Measurements from ENCODE around the gene SLC27A5. TPM values are rescaled to one million over a fixed set of nuclear protein-coding genes. Genes with fewer than 3 reads are reported as not detected.
"Not testable (repeated sequence)": the region's sequence is repeated elsewhere in the genome, so short reads cannot be mapped to it uniquely, and the experiment has no call there.

The SLC27A5 gene
- total and polyA plus RNA-seq, 12 donors = 2.2 to 7.9 (median 4.3) TPM

- peaks cover 0 to 3% (median 0%) of the 10 kb centered on the region in 11 donors for H3K9me3 ChIP-seq
- no peak overlapping the region for H3K27ac ChIP-seq
- peaks cover 0 to 16% (median 5%) of the 10 kb centered on the region in 9 donors for H3K4me1 ChIP-seq
- TF ChIP-seq, protein P1, sequence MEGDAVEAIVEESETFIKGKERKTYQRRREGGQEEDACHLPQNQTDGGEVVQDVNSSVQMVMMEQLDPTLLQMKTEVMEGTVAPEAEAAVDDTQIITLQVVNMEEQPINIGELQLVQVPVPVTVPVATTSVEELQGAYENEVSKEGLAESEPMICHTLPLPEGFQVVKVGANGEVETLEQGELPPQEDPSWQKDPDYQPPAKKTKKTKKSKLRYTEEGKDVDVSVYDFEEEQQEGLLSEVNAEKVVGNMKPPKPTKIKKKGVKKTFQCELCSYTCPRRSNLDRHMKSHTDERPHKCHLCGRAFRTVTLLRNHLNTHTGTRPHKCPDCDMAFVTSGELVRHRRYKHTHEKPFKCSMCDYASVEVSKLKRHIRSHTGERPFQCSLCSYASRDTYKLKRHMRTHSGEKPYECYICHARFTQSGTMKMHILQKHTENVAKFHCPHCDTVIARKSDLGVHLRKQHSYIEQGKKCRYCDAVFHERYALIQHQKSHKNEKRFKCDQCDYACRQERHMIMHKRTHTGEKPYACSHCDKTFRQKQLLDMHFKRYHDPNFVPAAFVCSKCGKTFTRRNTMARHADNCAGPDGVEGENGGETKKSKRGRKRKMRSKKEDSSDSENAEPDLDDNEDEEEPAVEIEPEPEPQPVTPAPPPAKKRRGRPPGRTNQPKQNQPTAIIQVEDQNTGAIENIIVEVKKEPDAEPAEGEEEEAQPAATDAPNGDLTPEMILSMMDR (IDR thresholded peaks at IDR 0.05) = no peak
- intact Hi-C loops (cut with DNase I) = no loop called here
- peaks cover 0 to 46% (median 0%) of the 10 kb centered on the region in 9 donors for H3K36me3 ChIP-seq
- no peak for DNase-seq
- peaks cover 0 to 7% (median 0%) of the 10 kb centered on the region in 7 donors for H3K27me3 ChIP-seq
- ATAC-seq = no peak
- no peak overlapping the region for H3K4me3 ChIP-seq
- 89 to 93% methylated on average over 6 of the region's 6 CpGs for WGBS, 2 donors
Observed at GRCh38 chr19:58453743-58454142, 58.0 kb downstream of the SLC27A5 start.

GRCh38 chr19:58451358-58452101 lies 60.3 kb downstream of the SLC27A5 start, which contains the start of gene ZNF324B:
TSS of gene ZNF324B (plus strand) at chr19:58451622. CDS start at chr19:58453702, 2,080 bp downstream.
- H3K36me3 ChIP-seq = peaks cover 0 to 26% (median 0%) of the 10 kb centered on the region in 9 donors
- peaks cover 0 to 7% (median 0%) of the 10 kb centered on the region in 11 donors for H3K9me3 ChIP-seq
- H3K27ac ChIP-seq = peak within 1 kb of the TSS in 8 of 10 donors; percentile 28 to 85 (median 68)
- peak within 1 kb of the TSS; percentile 68 to 99 (median 82) for H3K4me3 ChIP-seq
- intact Hi-C loops (cut with DNase I) = loop anchor here in 1 of 10 donors (1.0 kb wide), 1 partner anchor 11 kb away; the partner anchor contains the start of gene ZNF132
- H3K27me3 ChIP-seq = peaks cover 0 to 15% (median 0%) of the 10 kb centered on the region in 7 donors
- DNase-seq = peak; percentile 96
- H3K4me1 ChIP-seq = peaks cover 0 to 16% (median 5%) of the 10 kb centered on the region in 9 donors
- WGBS, 2 donors = 0% methylated on average over 68 to 79 of the region's 79 CpGs
- TF ChIP-seq, protein P1 (IDR thresholded peaks at IDR 0.05) = no peak
- ATAC-seq = peak; percentile 97 to 99 (median 99)

- intact Hi-C loops (cut with DNase I) = loop anchor here in 1 of 10 donors (1.0 kb wide), 1 partner anchor 11 kb away; the partner anchor contains the start of gene ZNF132
- peaks cover 0 to 16% (median 5%) of the 10 kb centered on the region in 9 donors for H3K4me1 ChIP-seq
- H3K36me3 ChIP-seq = peaks cover 0 to 19% (median 0%) of the 10 kb centered on the region in 9 donors
- peak overlapping the region in 2 of 10 donors; percentile 74 to 75 for H3K27ac ChIP-seq
- 9 to 12% methylated on average over 11 of the region's 11 CpGs for WGBS, 2 donors
- peaks cover 0 to 7% (median 0%) of the 10 kb centered on the region in 11 donors for H3K9me3 ChIP-seq
- ATAC-seq (peak in 1 of 8 donors; percentile 17), DNase-seq (no peak)
- H3K27me3 ChIP-seq = peaks cover 0 to 15% (median 0%) of the 10 kb centered on the region in 7 donors
- TF ChIP-seq, protein P1 (IDR thresholded peaks at IDR 0.05) = no peak
- H3K4me3 ChIP-seq = peak overlapping the region; percentile 68 to 99 (median 82)
Observed at GRCh38 chr19:58450856-58451357, 60.9 kb downstream of the SLC27A5 start.

GRCh38 chr19:58449980-58450379 lies 61.8 kb downstream of the SLC27A5 start:
- Histone ChIP-seq H3K27me3 (peaks cover 0 to 15% (median 0%) of the 10 kb centered on the region in 7 donors), H3K4me1 (peaks cover 0 to 16% (median 5%) of the 10 kb centered on the region in 9 donors), H3K36me3 (peaks cover 0 to 14% (median 0%) of the 10 kb centered on the region in 9 donors)
- H3K4me3 ChIP-seq; H3K27ac ChIP-seq; intact Hi-C loops (cut with DNase I); H3K9me3 ChIP-seq; DNase-seq; ATAC-seq: not testable (repeated sequence)
- 47 to 61% methylated on average over 5 of the region's 5 CpGs for WGBS, 2 donors

DNA sequence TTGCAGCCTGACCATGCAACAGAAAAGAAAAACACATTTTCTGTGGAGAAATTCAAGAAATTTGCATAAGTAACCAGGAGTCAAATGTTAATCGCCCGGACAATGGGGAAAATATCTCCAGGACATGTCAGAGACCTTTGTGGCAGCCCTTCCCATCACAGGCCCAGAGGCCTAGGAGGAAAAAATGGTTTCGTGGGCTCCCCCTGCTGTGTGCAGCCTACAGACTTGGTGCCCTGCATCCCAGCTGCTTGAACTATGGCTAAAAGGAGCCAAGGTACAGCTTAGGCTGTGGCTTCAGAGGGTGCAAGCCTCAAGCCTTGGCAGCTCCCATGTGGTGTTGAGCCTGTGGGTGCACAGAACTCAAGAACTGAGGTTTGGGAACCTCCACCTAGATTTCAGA lies 62.9 kb downstream of the SLC27A5 start:
- H3K4me3 ChIP-seq; ATAC-seq; H3K36me3 ChIP-seq; intact Hi-C loops (cut with DNase I); H3K9me3 ChIP-seq; H3K27ac ChIP-seq; DNase-seq: not testable (repeated sequence)
- 61 to 73% methylated on average over 3 of the region's 3 CpGs for WGBS, 2 donors
- peaks cover 0 to 15% (median 0%) of the 10 kb centered on the region in 7 donors for H3K27me3 ChIP-seq
- H3K4me1 ChIP-seq = peaks cover 0 to 16% (median 5%) of the 10 kb centered on the region in 9 donors
